A549 (cell line): ENCODE measurements around the gene BICDL1. TPM values are rescaled to one million over a fixed set of nuclear protein-coding genes. Genes with fewer than 3 reads are reported as not detected.

Experiments used
- ATAC-seq, 2 experiments: fragments of 200-7000 bp in 1 of 2; fragments of >200 bp in 1 of 2; cut with Nextera tagmentation in 1 of 2; cut with Tn5 transposase in 1 of 2; 3 replicates each; pipeline versions ENCODE4 v1.8.0 to v1.9.1; 2018 to 2020; ENCODE audit warnings: mild to moderate bottlenecking in 1 of 2, moderate library complexity in 1 of 2
- CTCF ChIA-PET: fragments of 300-600 bp; sonication (Branson Sonifier 250); formaldehyde crosslinking; extraction: SDS; loops from one replicate; lab custom pipeline; 2021; ENCODE audit warnings: antibody characterized with exemption, inconsistent platforms; lab: Yijun Ruan, JAX
- POLR2A ChIA-PET: fragments of 350-600 bp; formaldehyde crosslinking; extraction: SDS; loops from one replicate; lab custom pipeline; 2021; ENCODE audit warnings: antibody characterized with exemption, inconsistent platforms; lab: Yijun Ruan, JAX
- DNase-seq, 2 experiments: peaks; one replicate each; pipeline versions ENCODE4 v3.0.0 to v3.0.0-alpha.2; 2011 to 2016; ENCODE audit warnings: low read depth in 1 of 2, low spot score in 1 of 2
- FAIRE-seq: peaks from 2 replicates; lab custom pipeline; 2011; peaks lifted over from hg19 to GRCh38; lab: Jason Lieb, UNC
- H3K27ac ChIP-seq, 2 experiments: fragments of >200 bp; sonication (Bioruptor Twin); formaldehyde crosslinking; 3 replicates each; pipeline ENCODE4 v1.5.1; 2016 to 2017
- H3K4me1 ChIP-seq: fragments of >200 bp; sonication (Bioruptor Twin); formaldehyde crosslinking; 3 replicates; pipeline ENCODE4 v1.6.1; 2016
- H3K4me2 ChIP-seq: fragments of >200 bp; sonication (Bioruptor Twin); formaldehyde crosslinking; 3 replicates; pipeline ENCODE4 v1.6.1; 2016
- H3K4me3 ChIP-seq: fragments of >200 bp; sonication (Bioruptor Twin); formaldehyde crosslinking; 3 replicates; pipeline ENCODE4 v1.5.1; 2016
- H3K9me3 ChIP-seq: fragments of >200 bp; sonication (Bioruptor Twin); formaldehyde crosslinking; 3 replicates; pipeline ENCODE4 v1.6.1; 2016
- ATOH8 ChIP-seq: fragments of 250-450 bp; sonication (Bioruptor Pico); IDR thresholded peaks from 2 replicates; pipeline ENCODE4 v1.5.0; 2020; ENCODE audit warnings: low read depth, mild to moderate bottlenecking, moderate library complexity
- CEBPB ChIP-seq, 2 experiments: fragments of >200 bp in 1 of 2; sonication (Bioruptor Twin) in 1 of 2; formaldehyde crosslinking in 1 of 2; IDR thresholded peaks; 2 replicates each; pipeline ENCODE4 v1.6.1; 2012 to 2016
- CTCF ChIP-seq: fragments of >200 bp; sonication (Bioruptor Twin); formaldehyde crosslinking; IDR thresholded peaks from 3 replicates; pipeline ENCODE4 v1.5.1; 2016
- EHMT2 ChIP-seq: fragments of 200-600 bp; sonication (generic); IDR thresholded peaks from 2 replicates; pipeline ENCODE4 v1.6.1; 2016; ENCODE audit warnings: antibody characterized with exemption, low read depth, mild to moderate bottlenecking, moderate library complexity
- ELK1 ChIP-seq: fragments of 150-350 bp; IDR thresholded peaks from 2 replicates; pipeline ENCODE4 v1.6.1; 2014; ENCODE audit warnings: low read depth, mild to moderate bottlenecking, low read length
- ESRRA ChIP-seq: fragments of 150-350 bp; IDR thresholded peaks from 2 replicates; pipeline ENCODE4 v1.6.1; 2014; ENCODE audit warnings: mild to moderate bottlenecking, low read length, borderline replicate concordance
- FOSL2 ChIP-seq, 2 experiments: fragments of 450-650 bp in 1 of 2; fragments of >200 bp in 1 of 2; sonication (Bioruptor Twin) in 1 of 2; formaldehyde crosslinking; IDR thresholded peaks; 2 replicates each; pipeline versions ENCODE4 v1.5.0 to v1.6.1; 2016 to 2020; ENCODE audit warnings: mild to moderate bottlenecking in 1 of 2, moderate library complexity in 1 of 2
- GATA3 ChIP-seq: IDR thresholded peaks from 2 replicates; pipeline ENCODE4 v1.6.1; 2012; ENCODE audit warnings: borderline replicate concordance
- HES2 ChIP-seq: fragments of >200 bp; sonication (Bioruptor Twin); formaldehyde crosslinking; IDR thresholded peaks from 2 replicates; pipeline ENCODE4 v1.6.1; 2016
- HOXA7 ChIP-seq: fragments of 250-450 bp; sonication (Bioruptor Pico); IDR thresholded peaks from 2 replicates; pipeline ENCODE4 v1.5.0; 2020; ENCODE audit warnings: mild to moderate bottlenecking, moderate library complexity
- HOXB5 ChIP-seq: fragments of 250-450 bp; sonication (Bioruptor Pico); IDR thresholded peaks from 2 replicates; pipeline ENCODE4 v1.5.0; 2020; ENCODE audit warnings: mild to moderate bottlenecking, moderate library complexity
- JUN ChIP-seq, 2 experiments: fragments of >200 bp; sonication (Bioruptor Twin); formaldehyde crosslinking; IDR thresholded peaks; 2 replicates in 1 of 2; 3 replicates in 1 of 2; pipeline ENCODE4 v1.6.1; 2016 to 2017
- KDM1A ChIP-seq: fragments of 200-600 bp; sonication (generic); IDR thresholded peaks from 2 replicates; pipeline ENCODE4 v1.6.1; 2016; ENCODE audit warnings: low read depth, mild to moderate bottlenecking
- MAFK ChIP-seq: fragments of 450-650 bp; IDR thresholded peaks from 2 replicates; pipeline ENCODE4 v1.6.1; 2014; ENCODE audit not compliant: partially characterized antibody
- MAX ChIP-seq: IDR thresholded peaks from 2 replicates; pipeline ENCODE4 v1.6.1; 2012
- POLR2AphosphoS2 ChIP-seq: conservative IDR thresholded peaks from 2 replicates; pipeline ENCODE4 v1.6.1; 2012; ENCODE audit warnings: low read length, improper control_type of control experiment, inconsistent platforms
- RAD21 ChIP-seq, 2 experiments: fragments of >200 bp in 1 of 2; sonication (Bioruptor Twin) in 1 of 2; formaldehyde crosslinking in 1 of 2; IDR thresholded peaks in 1 of 2; conservative IDR thresholded peaks in 1 of 2; 2 replicates in 1 of 2; 3 replicates in 1 of 2; pipeline ENCODE4 v1.6.1; 2012 to 2018; ENCODE audit warnings: inconsistent platforms in 1 of 2
- RARB ChIP-seq: fragments of 250-450 bp; sonication (Bioruptor Pico); IDR thresholded peaks from 2 replicates; pipeline ENCODE4 v1.8.0; 2021; ENCODE audit warnings: mild to moderate bottlenecking, moderate library complexity
- RCOR1 ChIP-seq: fragments of 150-350 bp; IDR thresholded peaks from 2 replicates; pipeline ENCODE4 v1.6.1; 2014; ENCODE audit warnings: antibody characterized with exemption, low read length, low read depth
- RFX5 ChIP-seq: fragments of 450-650 bp; IDR thresholded peaks from 2 replicates; pipeline ENCODE4 v1.7.1; 2014; ENCODE audit warnings: antibody characterized with exemption, mild to moderate bottlenecking, moderate library complexity
- SMC3 ChIP-seq: fragments of >200 bp; sonication (Bioruptor Twin); formaldehyde crosslinking; IDR thresholded peaks from 3 replicates; pipeline ENCODE4 v1.6.1; 2018; ENCODE audit warnings: inconsistent platforms
- TFCP2L1 ChIP-seq: fragments of 250-450 bp; sonication (Bioruptor Pico); IDR thresholded peaks from 2 replicates; pipeline ENCODE4 v1.5.0; 2021; ENCODE audit warnings: mild to moderate bottlenecking
- TP53 ChIP-seq: fragments of 250-450 bp; sonication (Bioruptor Pico); IDR thresholded peaks from 2 replicates; pipeline ENCODE4 v1.5.0; 2021; ENCODE audit warnings: mild to moderate bottlenecking, moderate library complexity
- ZFP36 ChIP-seq: fragments of 450-650 bp; IDR thresholded peaks from 2 replicates; pipeline ENCODE4 v1.6.1; 2014; ENCODE audit warnings: borderline replicate concordance; ENCODE audit not compliant: partially characterized antibody
- ZNF302 ChIP-seq: fragments of 250-450 bp; sonication (Bioruptor Pico); IDR thresholded peaks from 2 replicates; pipeline ENCODE4 v1.9.0; 2021; ENCODE audit warnings: inconsistent platforms, mild to moderate bottlenecking, moderate library complexity
- ZSCAN20 ChIP-seq: fragments of 250-450 bp; sonication (Bioruptor Pico); IDR thresholded peaks from 2 replicates; pipeline ENCODE4 v1.8.0; 2022; ENCODE audit warnings: mild to moderate bottlenecking, moderate library complexity
- WGBS: methylation state at CpG from one replicate; pipeline ENCODE4 v1.1.6; 2017; ENCODE audit errors: missing lambda C conversion rate; 5-methylcytosine and 5-hydroxymethylcytosine counted together
- polyA plus RNA-seq, 4 experiments: library from polyadenylated mRNA; depleted of rRNA in 3 of 4; stranded (reverse); fragments of >200 nt; fragmentation: RNase III in 1 of 4; extraction: RNeasy Plus Mini Kit Qiagen cat#74134 plus additional on column Dnase treatment in 1 of 4; gene quantifications; 2 replicates in 3 of 4; 3 replicates in 1 of 4; pipeline ENCODE4 v1.2.3, GENCODE V29; 2011 to 2017

Gene BICDL1
- polyA plus RNA-seq, 2 of the 4 experiments (the other 2 are of a cell fraction), result 3.8 to 4.5 TPM

GRCh38 chr12:119940897-119941296 lies 48.1 kb upstream of the BICDL1 start (continued):
- TF ChIP-seq ZSCAN20 (CRISPR knock-in tag) (no peak), CEBPB (IDR thresholded peaks at IDR 0.05) (no peak), MAX (peak; percentile 89), CTCF (no peak), POLR2AphosphoS2 (no peak), TFCP2L1 (CRISPR knock-in tag) (no peak), FOSL2 (IDR thresholded peaks at IDR 0.05) (peak; percentile 91), FOSL2 (CRISPR knock-in tag; IDR thresholded peaks at IDR 0.05) (peak; percentile 94), RFX5 (no peak)
- TF ChIP-seq, all 56 proteins: peak for 7

- no peak overlapping the region for H3K4me3 ChIP-seq
- POLR2A ChIA-PET, result no interaction called here
- no peak for TF ChIP-seq ATOH8 (CRISPR knock-in tag)
- no peak for TF ChIP-seq JUN (IDR thresholded peaks at IDR 0.05)
- no peak for TF ChIP-seq RCOR1
- TF ChIP-seq ZNF302, result no peak
- TF ChIP-seq ELK1, result no peak
- no peak for TF ChIP-seq HOXA7 (CRISPR knock-in tag)
- TF ChIP-seq HOXB5 (CRISPR knock-in tag), result no peak
- TF ChIP-seq, all 56 proteins: peak for 0
- Histone ChIP-seq H3K4me1 (peaks cover 16% of the 10 kb centered on the region), H3K27ac (no peak overlapping the region), H3K4me2 (no peak overlapping the region), H3K9me3 (no peaks in the 10 kb centered on the region)
- CTCF ChIA-PET, result interaction anchor here (0.9 kb wide), 1 partner anchor 145 kb away, joined by 3 read pairs; no protein-coding TSS in a partner anchor
- no peak for DNase-seq
- 88% methylated on average over 7 of the region's 7 CpGs for WGBS
- ATAC-seq, result no peak
- no peak for FAIRE-seq
Observed at GRCh38 chr12:119942386-119942785, 46.6 kb upstream of the BICDL1 start.

- TF ChIP-seq MAFK, result no peak
- no peak for TF ChIP-seq ZSCAN20 (CRISPR knock-in tag)
- no peak for TF ChIP-seq RARB
- no peak for TF ChIP-seq JUN (IDR thresholded peaks at IDR 0.05)
- TF ChIP-seq, all 56 proteins: peak for 0
- Histone ChIP-seq H3K4me2 (no peak overlapping the region), H3K9me3 (no peaks in the 10 kb centered on the region), H3K4me1 (peaks cover 5% of the 10 kb centered on the region), H3K27ac (no peak overlapping the region), H3K4me3 (no peak overlapping the region)
- CTCF ChIA-PET, result interaction anchor here (0.6 to 1.6 kb wide), 3 partner anchors 10 to 37 kb away, joined by 3 to 5 read pairs (median 3); no protein-coding TSS in a partner anchor
- POLR2A ChIA-PET, result no interaction called here
- FAIRE-seq, result no peak
- 85% methylated on average over 6 of the region's 6 CpGs for WGBS
- no peak for DNase-seq
- peak in 1 of 2 experiments; percentile 47; a peak in 3 of 6 replicates for ATAC-seq
Observed at GRCh38 chr12:119946213-119946612, 42.8 kb upstream of the BICDL1 start.

- H3K4me1 ChIP-seq, result no peaks in the 10 kb centered on the region
- H3K4me2 ChIP-seq, result no peak overlapping the region
- H3K4me3 ChIP-seq, result no peak overlapping the region
- CTCF ChIA-PET, result interaction anchor here (0.9 to 1.2 kb wide), 2 partner anchors 40 to 138 kb away, joined by 3 read pairs; partner anchors contain the start of gene BICDL1
- no peaks in the 10 kb centered on the region for H3K9me3 ChIP-seq
- H3K27ac ChIP-seq, result no peak overlapping the region
- ATAC-seq (no peak), FAIRE-seq (no peak), DNase-seq (no peak)
- POLR2A ChIA-PET, result no interaction called here
- TF ChIP-seq RAD21 (conservative IDR thresholded peaks at IDR 0.05 in 1 of 2, IDR thresholded peaks at IDR 0.05 in 1 of 2) (no peak), HES2 (no peak), TP53 (CRISPR knock-in tag) (no peak), CEBPB (IDR thresholded peaks at IDR 0.05) (no peak), SMC3 (no peak), GATA3 (no peak), TFCP2L1 (CRISPR knock-in tag) (no peak), ZFP36 (no peak), ESRRA (no peak), RARB (no peak), EHMT2 (no peak), MAX (no peak), KDM1A (no peak), JUN (IDR thresholded peaks at IDR 0.05) (no peak)
- 59% methylated on average over 10 of the region's 10 CpGs for WGBS
Observed at GRCh38 chr12:119949145-119949544, 39.9 kb upstream of the BICDL1 start.
